RPMI7951 (cell line): ENCODE results near the gene LIAS. TPM values are rescaled to one million over a fixed set of nuclear protein-coding genes. Genes with fewer than 3 reads are reported as not detected.
"Not testable (repeated sequence)": the region's sequence is repeated elsewhere in the genome, so short reads cannot be mapped to it uniquely, and the experiment has no call there.

Experiments
- DNase-seq: peaks from one replicate; pipeline ENCODE4 v3.0.0-alpha.2; 2012; ENCODE audit warnings: low read depth
- total RNA-seq: library from RNA; depleted of rRNA; stranded (reverse); fragments of >200 nt; shearing (Covaris generic); gene quantifications from 2 replicates; pipeline ENCODE4 v1.2.3, GENCODE V29; 2014

Gene LIAS
- total RNA-seq, 1 experiment from 2014 or later = 8.1 TPM

DNA sequence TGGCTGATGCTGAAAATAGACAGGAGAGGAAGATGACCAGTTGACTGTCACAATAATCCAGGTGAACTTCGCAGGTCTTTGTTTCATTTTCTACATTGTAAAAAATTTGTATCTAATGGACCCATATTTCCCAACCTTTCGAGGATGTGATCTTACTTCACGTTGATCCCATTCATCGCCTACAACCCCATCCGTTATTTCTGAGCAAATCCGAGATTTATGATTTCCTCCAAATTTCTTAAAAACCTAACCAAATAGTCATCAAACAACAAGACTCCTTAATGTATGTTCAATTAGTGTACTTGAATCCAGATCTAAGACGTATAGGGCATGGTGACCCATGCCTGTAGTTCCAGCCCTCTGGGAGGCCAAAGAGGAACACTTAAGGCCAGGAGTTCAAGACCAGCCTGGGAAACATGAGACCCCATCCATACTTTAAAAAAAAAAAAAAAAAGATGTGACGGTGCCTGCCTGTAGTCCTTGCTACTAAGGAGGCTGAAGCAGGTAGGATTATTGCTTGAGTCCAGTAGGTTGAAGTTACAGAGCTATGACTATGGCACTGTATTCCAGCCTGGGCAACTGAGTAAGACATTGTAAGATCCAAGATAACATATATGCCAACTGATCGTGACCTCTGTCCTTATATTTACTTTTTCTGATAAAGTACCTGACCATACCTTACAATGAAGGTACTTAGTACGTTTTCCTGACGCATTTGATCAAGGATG is 5.8 kb upstream of the LIAS start:
- DNase-seq = no peak

DNA sequence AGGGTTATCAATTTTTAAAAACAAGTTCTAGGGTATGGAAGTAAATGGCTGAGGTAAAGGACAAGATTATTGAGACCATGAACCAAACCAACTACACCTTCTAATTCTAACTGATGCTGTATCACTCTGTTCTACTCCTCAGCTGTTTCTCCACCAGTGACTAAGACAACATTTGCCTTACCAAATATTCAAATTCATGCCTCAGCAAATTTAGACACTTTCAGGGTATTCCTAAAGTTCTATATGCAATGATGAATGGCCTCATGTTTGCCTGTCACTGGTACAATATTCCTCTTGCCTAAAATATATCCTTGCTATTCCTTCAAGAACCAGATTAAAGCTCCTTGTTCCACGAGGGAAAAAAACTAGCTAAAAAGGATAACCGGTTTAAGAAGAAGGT is 5.1 kb upstream of the LIAS start:
- DNase-seq = no peak

DNA sequence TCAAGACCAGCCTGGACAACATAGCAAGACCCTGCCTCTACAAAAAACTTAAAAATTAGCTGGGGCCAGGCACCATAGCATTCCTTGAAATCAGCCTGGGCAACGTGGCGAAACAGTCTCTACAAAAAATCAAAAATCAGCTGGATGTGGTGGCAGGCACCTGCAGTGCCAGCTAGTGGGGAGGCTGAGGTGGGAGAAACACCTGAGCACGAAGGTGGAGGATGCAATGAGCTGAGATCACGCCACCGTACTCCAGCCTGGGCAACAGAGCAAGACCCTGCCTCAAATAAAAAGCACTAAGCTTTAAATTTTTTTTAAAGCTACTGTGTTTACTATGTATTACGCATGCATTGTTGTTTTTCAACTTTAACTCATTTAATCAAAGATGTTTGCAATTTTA is 3.4 kb upstream of the LIAS start:
- no peak for DNase-seq

DNA sequence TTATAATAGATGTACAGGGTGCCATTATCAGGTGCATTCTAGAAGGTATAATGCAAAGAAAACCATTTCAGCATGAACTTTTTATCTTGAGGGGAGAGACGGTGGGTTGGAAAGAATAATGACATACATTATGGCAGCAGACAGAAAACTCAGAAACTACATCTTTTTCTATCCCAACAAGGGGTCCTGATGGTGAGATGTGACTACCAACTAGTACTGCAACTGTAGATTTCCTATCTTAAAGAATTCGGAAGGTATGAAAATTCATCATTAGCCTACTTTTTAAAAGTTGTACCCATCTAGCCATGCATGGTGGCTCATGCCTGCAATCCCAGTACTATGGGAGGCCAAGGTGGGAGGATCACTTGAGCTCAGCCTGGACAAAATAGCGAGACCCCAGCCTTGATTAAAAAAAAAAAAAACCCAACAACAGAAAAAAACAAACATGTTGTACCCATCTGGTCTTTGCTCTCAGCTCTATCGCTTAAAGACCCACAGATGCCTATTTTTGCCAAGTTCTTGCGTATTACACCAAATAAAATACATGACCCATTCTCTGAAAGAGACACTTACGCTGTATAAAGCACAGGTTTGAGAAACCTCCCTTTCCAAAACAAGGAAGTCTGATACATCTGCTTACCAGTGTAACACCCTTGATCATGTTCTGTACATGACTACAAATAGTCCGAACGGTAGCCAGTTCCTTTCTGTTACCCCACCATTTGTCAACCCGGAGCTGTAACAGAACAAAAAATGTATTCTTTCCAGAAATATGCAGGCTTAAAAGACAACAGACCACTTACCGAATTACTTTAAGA is 1.7 kb upstream of the LIAS start:
- no peak for DNase-seq

DNA sequence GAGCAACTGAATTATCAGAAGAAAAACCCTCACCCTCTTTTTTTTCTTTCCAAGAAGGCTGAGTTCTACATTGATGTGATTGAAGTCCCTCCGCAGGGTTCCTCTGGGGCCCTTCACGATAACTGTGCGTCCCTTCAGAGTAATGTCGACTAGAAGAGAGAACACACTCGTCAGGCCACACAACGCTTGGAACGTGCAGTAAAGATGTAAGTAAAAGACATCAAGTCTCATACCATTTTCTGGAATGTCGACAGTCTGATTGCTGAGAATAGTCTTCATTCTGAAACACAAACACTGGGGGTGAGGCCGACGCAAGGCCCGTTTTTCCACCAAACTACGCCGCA is 723 bp upstream of the LIAS start:
- DNase-seq = not testable (repeated sequence)

DNA sequence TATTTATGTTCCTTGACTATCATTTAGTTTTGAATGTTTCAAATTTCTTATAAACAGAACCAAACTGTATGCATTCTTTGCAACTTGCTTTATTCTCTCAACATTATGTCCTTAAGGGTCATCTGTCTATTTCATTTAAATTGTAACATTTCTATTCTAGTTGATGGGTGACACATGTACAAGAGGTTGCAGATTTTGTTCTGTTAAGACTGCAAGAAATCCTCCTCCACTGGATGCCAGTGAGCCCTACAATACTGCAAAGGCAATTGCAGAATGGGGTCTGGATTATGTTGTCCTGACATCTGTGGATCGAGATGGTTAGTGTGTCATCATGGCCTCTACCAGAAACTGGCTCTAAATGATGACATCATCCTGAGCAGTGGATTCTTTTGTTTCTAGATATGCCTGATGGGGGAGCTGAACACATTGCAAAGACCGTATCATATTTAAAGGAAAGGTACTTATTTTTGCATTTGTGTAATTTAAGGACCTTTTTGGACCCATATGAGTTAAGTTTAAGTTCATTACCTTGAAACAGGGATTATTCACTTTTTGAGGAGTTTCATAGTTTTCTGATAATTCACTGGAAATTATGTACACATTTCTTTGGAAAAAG is 6.1 kb downstream of the LIAS start:
- DNase-seq = peak; percentile 73

DNA sequence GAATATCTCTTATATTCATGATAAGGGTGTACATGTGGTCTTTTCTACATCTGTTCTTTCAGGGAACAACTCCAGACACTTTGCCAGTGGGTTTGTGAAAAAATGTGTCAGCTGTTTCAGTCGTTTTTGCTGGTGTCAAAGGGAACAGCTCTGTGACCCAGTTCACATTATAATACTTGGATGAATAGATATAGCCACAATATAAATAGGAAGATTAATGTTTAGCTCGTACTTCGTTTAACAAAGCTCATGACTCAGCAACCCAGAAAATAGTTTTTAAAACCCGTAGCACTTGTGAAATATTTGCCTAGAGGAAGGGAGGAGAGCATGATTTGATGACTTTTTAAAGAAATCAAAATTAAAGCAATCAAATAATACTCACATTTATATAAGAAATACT is 7.9 kb downstream of the LIAS start:
- no peak for DNase-seq

DNA sequence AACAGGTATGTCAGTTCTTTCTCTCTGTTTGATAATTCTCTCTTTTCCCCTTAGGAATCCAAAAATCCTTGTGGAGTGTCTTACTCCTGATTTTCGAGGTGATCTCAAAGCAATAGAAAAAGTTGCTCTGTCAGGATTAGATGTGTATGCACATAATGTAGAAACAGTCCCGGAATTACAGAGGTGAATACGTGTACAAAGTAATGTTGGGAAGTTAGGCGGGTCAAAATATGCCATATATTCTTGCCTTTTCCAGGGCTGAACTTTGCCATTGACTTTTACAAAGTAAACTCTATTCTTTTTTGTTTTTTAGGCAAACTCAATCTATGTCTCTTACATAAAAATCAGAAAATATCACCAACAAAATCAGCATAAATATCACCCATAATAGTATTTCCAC is 8.6 kb downstream of the LIAS start:
- DNase-seq = no peak

DNA sequence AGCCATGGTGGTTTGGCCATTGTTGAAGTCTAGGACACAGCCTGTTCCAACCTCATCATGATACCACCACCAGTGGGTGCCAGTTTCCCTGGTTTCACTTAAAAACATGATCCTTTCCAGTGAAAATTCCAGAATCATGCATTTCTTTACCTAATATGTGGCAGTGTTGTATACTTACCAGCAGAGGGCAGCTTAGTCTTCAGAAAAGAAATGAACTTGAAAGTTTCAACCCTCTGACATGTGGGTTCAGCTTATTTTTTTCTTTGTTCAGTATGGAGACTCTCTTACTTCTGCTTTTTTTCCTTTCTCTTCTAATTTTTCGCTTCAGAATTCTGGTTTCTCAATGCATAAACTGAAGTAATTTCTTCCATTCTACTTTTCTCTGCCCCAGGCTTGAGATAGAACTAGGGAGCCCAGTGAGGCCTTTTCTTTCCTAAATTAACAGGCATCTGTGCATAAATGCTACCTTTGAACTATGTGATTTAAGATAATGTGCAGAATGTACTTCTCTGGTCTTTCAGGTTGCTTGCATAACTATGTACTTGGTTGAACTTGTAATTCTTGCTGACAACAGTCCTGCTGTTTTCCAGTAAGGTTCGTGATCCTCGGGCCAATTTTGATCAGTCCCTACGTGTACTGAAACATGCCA is 10.7 kb downstream of the LIAS start:
- peak; percentile 85 for DNase-seq

DNA sequence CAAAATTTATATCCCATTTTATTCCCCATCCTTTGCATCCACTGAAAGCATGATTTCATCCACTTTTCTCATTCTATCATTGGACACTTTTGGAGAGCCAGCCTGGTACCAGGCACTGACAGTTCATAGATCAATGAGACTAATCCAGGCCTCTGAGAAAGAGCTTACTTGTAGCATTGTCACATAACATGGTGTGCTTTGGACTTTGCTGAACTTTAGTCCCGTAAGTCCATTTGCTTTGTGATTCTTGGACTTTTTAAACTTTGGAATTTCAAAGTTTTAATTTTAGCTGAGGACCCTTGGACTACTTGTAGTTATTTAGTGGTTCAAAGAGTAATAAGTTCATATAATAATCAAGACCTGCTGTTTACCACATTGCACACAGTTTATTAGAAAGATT is 11.5 kb downstream of the LIAS start:
- DNase-seq = no peak

DNA sequence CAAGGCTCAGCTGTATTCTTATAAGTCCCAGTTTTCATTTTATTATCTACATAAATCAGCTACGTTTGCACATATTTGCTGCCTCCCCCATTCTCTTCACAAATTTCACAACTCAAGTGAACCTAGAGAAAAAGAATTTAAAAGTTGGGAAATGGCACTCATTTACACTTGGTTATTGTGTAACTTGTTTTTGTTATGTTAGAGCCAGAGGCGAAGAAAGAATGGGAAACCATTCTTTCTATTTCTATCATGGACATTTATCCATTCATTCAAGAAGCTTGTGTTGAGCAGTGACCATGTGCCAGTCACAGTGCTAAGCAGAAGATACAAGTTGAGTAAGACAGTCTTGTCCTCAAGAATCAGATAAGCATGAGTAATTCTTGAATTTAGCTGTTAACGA is 13.5 kb downstream of the LIAS start:
- no peak for DNase-seq

DNA sequence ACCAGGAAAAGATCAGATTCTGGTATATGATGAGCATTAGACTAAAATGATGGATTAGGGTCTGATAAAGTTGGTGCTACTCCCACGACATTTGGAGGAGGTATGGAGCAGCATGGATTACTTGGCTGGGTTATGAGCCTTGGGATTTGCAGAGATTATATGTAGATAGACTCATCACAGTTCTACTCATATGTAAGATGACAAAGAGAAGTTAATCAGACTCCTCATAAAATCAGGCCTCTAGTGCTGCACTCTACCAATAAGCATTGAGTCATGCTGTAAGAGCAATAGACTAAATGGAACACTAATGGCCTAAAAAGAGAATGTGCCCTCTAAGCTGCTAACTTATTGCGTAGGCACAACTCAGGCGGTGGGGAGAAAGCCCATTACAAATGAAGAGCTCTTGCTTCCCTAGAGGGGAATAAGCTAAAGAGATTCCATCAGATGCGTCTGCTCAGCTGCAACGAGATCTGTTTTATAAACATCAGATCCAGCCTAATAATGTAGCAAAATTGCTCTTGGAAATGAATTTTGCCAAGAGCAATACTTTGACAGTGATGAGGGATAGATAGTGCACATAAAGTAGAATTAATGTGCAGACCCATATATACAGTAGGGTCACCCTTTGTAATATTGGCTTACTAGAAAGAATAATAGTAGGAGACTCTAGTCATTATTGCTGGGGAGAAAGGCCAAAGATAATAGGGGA is 17.5 kb downstream of the LIAS start:
- no peak for DNase-seq

DNA sequence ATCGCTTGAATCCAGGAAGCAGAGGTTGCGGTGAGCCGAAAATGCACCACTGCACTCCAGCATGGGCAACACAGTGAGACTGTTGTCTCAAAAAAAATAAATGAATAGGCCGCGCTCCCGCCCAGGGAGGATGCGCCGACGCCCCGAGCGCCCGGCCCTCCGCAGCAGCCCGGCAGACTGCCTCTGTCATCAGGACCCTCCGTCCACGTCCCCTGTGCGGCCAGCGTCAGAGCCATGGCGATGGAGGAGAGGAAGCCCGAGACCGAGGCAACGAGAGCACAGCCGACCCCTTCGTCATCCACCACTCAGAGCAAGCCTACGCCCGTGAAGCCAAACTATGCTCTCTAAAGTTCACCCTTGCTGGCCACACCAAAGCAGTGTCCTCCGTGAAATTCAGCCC is 21.4 kb downstream of the LIAS start:
- DNase-seq = no peak

DNA sequence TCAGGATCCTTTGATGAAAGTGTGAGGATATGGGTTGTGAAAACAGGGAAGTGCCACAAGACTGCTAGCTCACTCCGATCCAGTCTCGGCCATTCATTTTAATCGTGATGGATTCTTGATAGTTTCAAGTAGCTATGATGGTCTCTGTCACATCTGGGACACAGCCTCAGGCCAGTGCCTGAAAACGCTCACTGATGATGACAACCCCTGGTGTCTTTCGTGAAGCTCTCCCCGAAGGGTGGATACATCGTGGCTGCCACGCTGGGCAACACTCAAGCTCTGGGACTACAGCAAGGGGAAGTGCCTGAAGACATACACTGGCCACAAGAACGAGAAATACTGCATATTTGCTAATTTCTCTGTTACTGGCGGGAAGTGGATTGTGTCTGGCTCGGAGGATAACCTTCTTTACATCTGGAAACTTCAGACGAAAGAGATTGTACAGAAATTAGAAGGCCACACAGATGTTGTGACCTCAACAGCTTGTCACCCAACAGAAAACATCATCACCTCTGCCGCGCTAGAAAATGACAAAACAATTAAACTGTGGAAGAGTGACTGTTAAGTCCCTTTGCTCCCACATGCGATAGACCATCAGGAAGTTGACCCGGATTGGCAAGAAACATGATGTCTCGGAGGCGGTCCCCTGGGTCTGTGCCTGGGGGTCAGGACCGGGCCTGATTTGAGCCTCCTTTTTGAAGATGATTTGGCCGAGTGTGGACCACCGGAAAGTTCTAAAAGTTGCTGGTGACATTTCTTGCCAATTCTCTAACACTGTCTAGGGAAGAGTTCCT is 22.2 kb downstream of the LIAS start:
- no peak for DNase-seq

DNA sequence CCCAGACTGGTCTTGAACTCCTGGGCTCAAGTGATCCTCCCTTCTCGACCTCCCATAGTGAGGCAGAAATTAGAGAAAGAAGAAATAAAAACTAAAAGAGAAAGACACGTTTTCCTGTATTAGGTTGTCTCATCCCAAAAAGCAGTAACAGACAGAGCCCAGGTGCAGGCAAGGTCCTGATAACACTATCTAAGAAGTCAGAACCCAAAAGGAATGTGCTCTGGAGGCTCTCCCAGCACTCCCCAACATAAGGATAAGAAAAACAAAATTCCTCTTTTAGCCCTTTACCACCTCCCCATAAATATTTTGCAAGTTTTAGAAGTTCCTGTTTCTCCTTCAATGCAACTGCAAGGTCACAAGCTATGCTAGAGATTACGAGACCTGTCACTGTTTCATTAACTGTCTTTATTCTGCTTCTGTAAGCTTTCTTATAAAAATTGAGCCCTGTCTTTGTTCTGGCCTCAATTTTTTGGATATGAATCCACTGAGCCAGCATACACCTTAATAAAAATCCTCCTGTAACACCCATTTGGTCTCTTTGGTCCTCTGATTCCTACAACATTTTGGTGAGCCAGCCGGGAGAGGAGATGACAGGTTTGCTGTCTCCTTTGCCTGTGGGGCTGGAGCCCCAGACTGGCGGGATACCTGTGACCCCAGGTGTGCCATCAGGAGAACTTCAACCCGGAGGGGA is 25.9 kb downstream of the LIAS start:
- no peak for DNase-seq

DNA sequence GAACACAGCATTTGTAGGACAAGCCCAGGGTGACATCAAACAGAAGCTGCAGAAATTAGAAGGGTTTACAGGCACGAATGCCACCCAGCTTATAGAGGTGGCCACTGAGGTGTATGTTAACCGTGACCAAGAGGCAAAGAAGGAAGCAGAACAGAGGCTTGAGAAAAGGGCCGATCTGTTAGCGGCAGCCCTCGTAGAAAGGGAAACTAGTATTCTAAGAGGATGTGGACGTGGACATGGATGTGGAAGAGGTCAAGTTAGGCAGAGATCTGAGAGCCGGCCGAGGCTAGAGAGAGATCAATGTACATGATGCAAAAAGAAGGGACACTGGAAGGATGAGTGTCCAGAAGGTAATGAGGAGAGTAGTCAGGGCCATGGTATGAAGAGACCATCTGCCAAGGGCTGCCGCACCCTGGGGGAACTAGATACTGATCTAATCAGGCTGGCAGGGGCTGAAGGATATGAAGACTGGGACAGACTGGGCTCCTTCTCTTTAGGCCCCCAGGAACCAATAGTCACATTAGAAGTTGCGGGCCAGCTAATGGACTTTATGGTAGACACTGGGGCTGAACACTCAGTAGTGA is 27.5 kb downstream of the LIAS start:
- no peak for DNase-seq

DNA sequence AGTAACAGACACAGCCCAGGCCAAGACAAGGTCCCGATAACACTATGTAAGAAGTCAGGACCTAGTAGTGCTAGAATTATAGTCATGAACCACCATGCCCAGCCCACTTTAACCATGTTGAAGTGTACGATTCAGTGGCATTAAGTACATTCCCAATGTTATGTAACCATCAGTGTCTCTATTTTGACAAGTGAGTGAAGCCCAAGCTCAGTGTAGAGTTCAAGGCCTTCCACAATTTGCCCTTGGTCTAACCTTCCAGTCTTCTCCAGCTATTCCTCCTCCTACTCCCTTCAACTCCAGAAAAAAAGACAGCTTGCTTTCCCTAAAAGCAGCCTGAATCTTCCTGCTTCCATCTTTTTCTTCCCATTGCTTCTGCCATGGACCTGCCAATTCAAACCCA is 31.5 kb downstream of the LIAS start:
- no peak for DNase-seq

DNA sequence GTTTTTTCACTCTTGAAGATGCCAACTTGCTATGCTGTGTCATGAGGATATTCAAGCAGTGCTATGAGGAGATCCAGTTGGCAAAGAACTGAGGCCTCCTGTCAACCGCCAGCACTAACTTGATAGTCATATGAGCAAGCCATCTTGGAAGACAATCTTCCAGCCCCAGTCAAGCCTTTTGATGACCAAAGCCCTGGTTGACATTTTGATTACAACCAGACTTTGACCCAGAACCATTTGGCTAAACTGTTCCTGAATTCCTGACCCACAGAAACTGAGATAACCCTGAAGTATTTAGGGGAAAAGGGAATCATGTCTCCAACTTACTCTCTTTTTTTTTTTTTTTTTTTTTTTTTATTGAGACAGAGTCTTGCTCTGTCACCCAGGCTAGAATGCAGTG is 35.5 kb downstream of the LIAS start:
- no peak for DNase-seq

DNA sequence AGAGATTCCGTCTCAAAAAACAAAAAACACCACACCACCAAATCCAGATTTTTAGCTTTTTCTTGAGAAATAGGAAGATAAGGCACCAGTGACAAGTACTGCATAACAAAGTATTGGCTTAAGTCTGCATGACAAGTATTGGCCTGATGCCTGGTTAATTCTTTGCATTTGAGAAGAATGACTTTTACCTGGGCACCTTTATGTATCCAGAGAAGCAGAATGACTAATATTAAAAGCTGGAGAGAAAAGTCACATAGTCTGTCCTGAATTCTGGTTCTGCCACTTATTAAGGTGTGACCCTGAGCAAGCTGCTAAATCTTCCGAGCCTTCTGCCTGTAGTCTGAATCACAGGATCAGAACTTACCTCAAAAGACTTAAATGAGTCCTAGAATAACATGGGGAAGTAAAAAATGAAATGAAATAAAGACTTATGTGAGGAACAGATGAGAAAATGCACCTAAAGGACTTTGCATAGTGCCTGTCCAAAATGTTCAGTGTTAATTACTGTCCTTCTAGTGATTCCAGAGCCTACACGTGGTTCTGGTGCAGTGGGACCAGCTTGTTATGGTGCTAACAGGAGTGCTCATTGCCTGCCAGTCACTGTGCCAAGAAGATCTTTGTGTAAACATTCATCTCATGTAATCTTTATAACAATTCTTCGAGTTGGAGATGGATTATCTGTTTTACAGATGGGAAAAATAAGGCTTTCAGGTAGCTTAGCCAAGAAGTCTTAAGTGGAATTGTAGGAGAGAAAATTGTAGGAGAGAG is 36.8 kb downstream of the LIAS start:
- no peak for DNase-seq
